HepG2 (cell line): ENCODE measurements around the gene SMIM29. TPM values are rescaled to one million over a fixed set of nuclear protein-coding genes. Genes with fewer than 3 reads are reported as not detected.

Experiments used
- ATAC-seq: fragments of 200-7000 bp; cut with Tn5 transposase; 3 replicates; pipeline ENCODE4 v1.9.1; 2020; ENCODE audit warnings: mild to moderate bottlenecking, moderate library complexity
- BruUV-seq: library from RNA; stranded (reverse); fragments of 400-500 nt; replicated peaks from 2 replicates; lab custom pipeline; 2021; lab: Mats Ljungman, UMichigan
- CTCF ChIA-PET: fragments of 300-600 bp; formaldehyde crosslinking; extraction: SDS; loops from one replicate; lab custom pipeline; 2021; ENCODE audit warnings: low total read pairs, inconsistent platforms, low intra/inter-chr PET ratio; lab: Yijun Ruan, JAX
- POLR2A ChIA-PET: fragments of 350-600 bp; sonication (Branson Sonifier 250); formaldehyde crosslinking; loops from one replicate; lab custom pipeline; 2020; ENCODE audit warnings: antibody characterized with exemption, inconsistent platforms; lab: Yijun Ruan, JAX
- DNase-seq: peaks from one replicate; pipeline ENCODE4 v3.0.0-alpha.2; 2015; ENCODE audit warnings: low spot score
- FAIRE-seq: peaks from 3 replicates; lab custom pipeline; 2011; peaks lifted over from hg19 to GRCh38; lab: Jason Lieb, UNC
- H2AFZ ChIP-seq: one replicate; pipeline ENCODE4 v1.6.1; 2011; ENCODE audit warnings: low read length, inconsistent platforms
- H3K27ac ChIP-seq: fragments of 300-600 bp; 3 replicates; pipeline ENCODE4 v1.8.0; 2011; ENCODE audit warnings: mixed run types, mild to moderate bottlenecking, mixed read lengths, low read length, inconsistent platforms; ENCODE audit not compliant: insufficient read depth; ENCODE audit errors: extremely low read length
- H3K27me3 ChIP-seq, 2 experiments: fragments of 200-600 bp in 1 of 2; 2 replicates in 1 of 2; 3 replicates in 1 of 2; pipeline versions ENCODE4 v1.6.0 to v1.8.0; 2011; ENCODE audit warnings: low read length in 2 of 2, mild to moderate bottlenecking in 2 of 2, moderate library complexity in 2 of 2, inconsistent platforms in 1 of 2; ENCODE audit not compliant: insufficient read depth in 2 of 2, control insufficient read depth in 1 of 2
- H3K36me3 ChIP-seq, 2 experiments: fragments of 200-600 bp in 1 of 2; replicated peaks in 1 of 2; 2 replicates in 1 of 2; 3 replicates in 1 of 2; pipeline versions ENCODE4 v1.5.1 to v1.8.0; 2011; ENCODE audit warnings: low read length in 2 of 2, inconsistent platforms in 1 of 2; ENCODE audit not compliant: insufficient read depth in 2 of 2, control insufficient read depth in 1 of 2
- H3K4me1 ChIP-seq: 2 replicates; pipeline ENCODE4 v1.5.1; 2012; ENCODE audit warnings: low read length, inconsistent platforms; ENCODE audit not compliant: insufficient read depth
- H3K4me2 ChIP-seq: 2 replicates; pipeline ENCODE4 v1.6.0; 2011; ENCODE audit warnings: low read depth, low read length, inconsistent platforms
- H3K4me3 ChIP-seq, 3 experiments: fragments of 200-600 bp in 1 of 3; sonication (generic), shearing (Covaris generic) in 1 of 3; replicated peaks in 1 of 3; 2 replicates each; pipeline ENCODE4 v1.5.1; 2011 to 2016; ENCODE audit warnings: low read length in 3 of 3, inconsistent platforms in 2 of 3, low read depth in 2 of 3, mild to moderate bottlenecking in 2 of 3, control low read depth in 1 of 3, mixed read lengths in 1 of 3; ENCODE audit not compliant: insufficient read depth in 1 of 3
- H3K79me2 ChIP-seq: one replicate; pipeline ENCODE4 v1.6.1; 2011; ENCODE audit warnings: low read length, inconsistent platforms; ENCODE audit not compliant: insufficient read depth
- H3K9ac ChIP-seq: 2 replicates; pipeline ENCODE4 v1.6.0; 2011; ENCODE audit warnings: mild to moderate bottlenecking, low read depth, low read length, inconsistent platforms; ENCODE audit not compliant: insufficient read depth
- H3K9me3 ChIP-seq: 2 replicates; pipeline ENCODE4 v1.5.1; 2012; ENCODE audit warnings: mild to moderate bottlenecking, low read length
- H4K20me1 ChIP-seq: 2 replicates; pipeline ENCODE4 v1.6.0; 2011; ENCODE audit warnings: inconsistent platforms, mild to moderate bottlenecking, low read length, moderate library complexity; ENCODE audit not compliant: insufficient read depth
- HNF4A ChIP-seq: sonication (generic); formaldehyde crosslinking; IDR thresholded peaks from 2 replicates; pipeline ENCODE4 v1.4.0; 2020; ENCODE audit warnings: missing genetic modification reagents
- JUND ChIP-seq: sonication (generic); formaldehyde crosslinking; IDR thresholded peaks from 2 replicates; pipeline ENCODE4 v1.8.0; 2022; ENCODE audit warnings: mild to moderate bottlenecking, missing genetic modification reagents
- KMT2A ChIP-seq: sonication (generic); formaldehyde crosslinking; IDR thresholded peaks from 2 replicates; pipeline ENCODE4 v1.4.0; 2020; ENCODE audit warnings: missing genetic modification reagents
- MAFF ChIP-seq: IDR thresholded peaks from 2 replicates; pipeline ENCODE4 v1.6.1; 2011; ENCODE audit warnings: low read depth, low read length, improper control_type of control experiment
- MIER2 ChIP-seq: IDR thresholded peaks from 2 replicates; pipeline ENCODE4 v1.6.1; 2016; ENCODE audit warnings: missing biosample characterization, missing genetic modification reagents
- SP5 ChIP-seq: IDR thresholded peaks from 2 replicates; pipeline ENCODE4 v1.6.1; 2016; ENCODE audit warnings: low read depth, borderline replicate concordance
- ZNF3 ChIP-seq: IDR thresholded peaks from 2 replicates; pipeline ENCODE4 v1.7.0; 2017; ENCODE audit warnings: inconsistent platforms
- ZNF790 ChIP-seq: sonication (generic); formaldehyde crosslinking; IDR thresholded peaks from 2 replicates; pipeline ENCODE4 v1.8.0; 2022; ENCODE audit warnings: missing genetic modification reagents, mild to moderate bottlenecking, borderline replicate concordance
- WGBS: methylation state at CpG from one replicate; pipeline ENCODE4 v1.1.6; 2017; ENCODE audit warnings: low lambda C conversion rate; 5-methylcytosine and 5-hydroxymethylcytosine counted together
- in situ Hi-C: cut with HindIII; loops from 2 replicates; pipeline ENCODE4 v1.10.0; 2017; ENCODE audit warnings: low pct_unique_long_range_greater_than_20kb; ENCODE audit not compliant: extremely low pct_ligation_motif_present
- intact Hi-C: fragments of 100-400 bp; cut with micrococcal nuclease; formaldehyde crosslinking; loops from one replicate; pipeline ENCODE4 v1.10.0; 2022; ENCODE audit not compliant: unreplicated experiment
- polyA plus RNA-seq, 8 experiments: library from polyadenylated mRNA; depleted of rRNA in 3 of 8; stranded (reverse) in 7 of 8; unstranded in 1 of 8; fragments of >200 nt; fragmentation: Illumina TruSeq in 4 of 8; extraction: Trizol in 4 of 8; gene quantifications; 2 replicates each; pipeline versions ENCODE4 v1.2.1 to v1.2.3, GENCODE V29; 2011 to 2016; ENCODE audit warnings: low read depth in 4 of 8, missing spikeins in 1 of 8, mixed read lengths in 1 of 8; ENCODE audit not compliant: insufficient read depth in 1 of 8
- total RNA-seq, 5 experiments: library from RNA; depleted of rRNA; stranded (reverse); fragments of >200 nt; fragmentation: Illumina TruSeq; extraction: Trizol; gene quantifications; 2 replicates each; pipeline ENCODE4 v1.2.3, GENCODE V29; 2016; ENCODE audit warnings: low read depth in 1 of 5
- TF ChIP-seq, protein P1 (sequence below): sonication (generic); formaldehyde crosslinking; conservative IDR thresholded peaks from 2 replicates; pipeline ENCODE4 v1.4.0; 2020; ENCODE audit warnings: mild to moderate bottlenecking, missing genetic modification reagents, moderate library complexity
- TF ChIP-seq, protein P2 (sequence below): sonication (generic); formaldehyde crosslinking; IDR thresholded peaks from 2 replicates; pipeline ENCODE4 v1.8.0; 2022; ENCODE audit warnings: mild to moderate bottlenecking, missing genetic modification reagents, moderate library complexity
- TF ChIP-seq, protein P3 (sequence below): IDR thresholded peaks from 2 replicates; pipeline ENCODE4 v1.6.1; 2012; ENCODE audit warnings: low read depth, low read length, improper control_type of control experiment
- TF ChIP-seq, protein P4 (sequence below): sonication (generic); formaldehyde crosslinking; IDR thresholded peaks from 2 replicates; pipeline ENCODE4 v1.4.0; 2020; ENCODE audit warnings: missing genetic modification reagents
- TF ChIP-seq, protein P5 (sequence below): sonication (generic); formaldehyde crosslinking; conservative IDR thresholded peaks from 2 replicates; pipeline ENCODE4 v1.8.0; 2022; ENCODE audit warnings: missing genetic modification reagents

Gene SMIM29
- total and polyA plus RNA-seq, 2 of the 13 experiments (the other 11 are each of a cell fraction or from before 2014, with no cell fraction given): 8.8 to 15.3 TPM

DNA sequence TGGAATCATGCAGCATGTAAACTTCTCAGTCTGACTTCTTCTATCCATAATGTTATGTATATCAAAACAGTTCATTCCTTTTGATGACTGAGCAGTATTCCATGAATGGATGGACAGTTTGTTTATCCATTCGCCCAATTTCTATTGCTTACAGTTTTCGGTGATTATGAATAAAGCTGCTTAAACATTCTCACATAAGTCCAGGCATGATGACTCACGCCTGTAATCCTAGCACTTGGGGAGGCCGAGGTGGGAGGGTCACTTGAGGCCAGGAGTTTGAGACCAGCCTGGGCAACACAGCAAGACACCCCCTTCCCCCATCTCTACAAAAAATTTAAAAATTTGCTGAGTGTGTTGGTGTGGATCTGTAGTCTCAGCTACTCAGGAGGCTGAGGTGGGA is 35.0 kb downstream of the SMIM29 start:
- DNase-seq (no peak), FAIRE-seq (no peak), ATAC-seq (no peak)
- intact Hi-C loops (no loop called here), in situ Hi-C loops (no loop called here)
- Histone ChIP-seq H3K4me1 (peaks cover 5% of the 10 kb centered on the region; the same call in 1 of the 2 replicates), H3K36me3 (no peaks in the 10 kb centered on the region), H4K20me1 (no peaks in the 10 kb centered on the region), H3K9me3 (no peaks in the 10 kb centered on the region), H3K9ac (no peak overlapping the region), H3K27ac (no peak overlapping the region), H3K79me2 (no peaks in the 10 kb centered on the region), H2AFZ (no peak overlapping the region), H3K4me3 (no peak overlapping the region), H3K27me3 (peaks cover 0 to 4% of the 10 kb centered on the region in 2 experiments; a peak in 1 of 5 replicates), H3K4me2 (no peak overlapping the region)
- CTCF ChIA-PET: no interaction called here
- no TSS peak for BruUV-seq
- WGBS: 16% methylated on average over 4 of the region's 4 CpGs
- POLR2A ChIA-PET: no interaction called here
- TF ChIP-seq, protein P1, sequence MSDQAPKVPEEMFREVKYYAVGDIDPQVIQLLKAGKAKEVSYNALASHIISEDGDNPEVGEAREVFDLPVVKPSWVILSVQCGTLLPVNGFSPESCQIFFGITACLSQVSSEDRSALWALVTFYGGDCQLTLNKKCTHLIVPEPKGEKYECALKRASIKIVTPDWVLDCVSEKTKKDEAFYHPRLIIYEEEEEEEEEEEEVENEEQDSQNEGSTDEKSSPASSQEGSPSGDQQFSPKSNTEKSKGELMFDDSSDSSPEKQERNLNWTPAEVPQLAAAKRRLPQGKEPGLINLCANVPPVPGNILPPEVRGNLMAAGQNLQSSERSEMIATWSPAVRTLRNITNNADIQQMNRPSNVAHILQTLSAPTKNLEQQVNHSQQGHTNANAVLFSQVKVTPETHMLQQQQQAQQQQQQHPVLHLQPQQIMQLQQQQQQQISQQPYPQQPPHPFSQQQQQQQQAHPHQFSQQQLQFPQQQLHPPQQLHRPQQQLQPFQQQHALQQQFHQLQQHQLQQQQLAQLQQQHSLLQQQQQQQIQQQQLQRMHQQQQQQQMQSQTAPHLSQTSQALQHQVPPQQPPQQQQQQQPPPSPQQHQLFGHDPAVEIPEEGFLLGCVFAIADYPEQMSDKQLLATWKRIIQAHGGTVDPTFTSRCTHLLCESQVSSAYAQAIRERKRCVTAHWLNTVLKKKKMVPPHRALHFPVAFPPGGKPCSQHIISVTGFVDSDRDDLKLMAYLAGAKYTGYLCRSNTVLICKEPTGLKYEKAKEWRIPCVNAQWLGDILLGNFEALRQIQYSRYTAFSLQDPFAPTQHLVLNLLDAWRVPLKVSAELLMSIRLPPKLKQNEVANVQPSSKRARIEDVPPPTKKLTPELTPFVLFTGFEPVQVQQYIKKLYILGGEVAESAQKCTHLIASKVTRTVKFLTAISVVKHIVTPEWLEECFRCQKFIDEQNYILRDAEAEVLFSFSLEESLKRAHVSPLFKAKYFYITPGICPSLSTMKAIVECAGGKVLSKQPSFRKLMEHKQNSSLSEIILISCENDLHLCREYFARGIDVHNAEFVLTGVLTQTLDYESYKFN: no peak
- TF ChIP-seq, protein P2, sequence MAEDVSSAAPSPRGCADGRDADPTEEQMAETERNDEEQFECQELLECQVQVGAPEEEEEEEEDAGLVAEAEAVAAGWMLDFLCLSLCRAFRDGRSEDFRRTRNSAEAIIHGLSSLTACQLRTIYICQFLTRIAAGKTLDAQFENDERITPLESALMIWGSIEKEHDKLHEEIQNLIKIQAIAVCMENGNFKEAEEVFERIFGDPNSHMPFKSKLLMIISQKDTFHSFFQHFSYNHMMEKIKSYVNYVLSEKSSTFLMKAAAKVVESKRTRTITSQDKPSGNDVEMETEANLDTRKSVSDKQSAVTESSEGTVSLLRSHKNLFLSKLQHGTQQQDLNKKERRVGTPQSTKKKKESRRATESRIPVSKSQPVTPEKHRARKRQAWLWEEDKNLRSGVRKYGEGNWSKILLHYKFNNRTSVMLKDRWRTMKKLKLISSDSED (CRISPR knock-in tag): no peak
- TF ChIP-seq SP5 (CRISPR knock-in tag) (no peak), HNF4A (no peak), MAFF (peak; percentile 58), ZNF790 (CRISPR knock-in tag) (no peak), KMT2A (no peak), JUND (CRISPR knock-in tag) (no peak), ZNF3 (CRISPR knock-in tag) (no peak), MIER2 (no peak)
- TF ChIP-seq, protein P3, sequence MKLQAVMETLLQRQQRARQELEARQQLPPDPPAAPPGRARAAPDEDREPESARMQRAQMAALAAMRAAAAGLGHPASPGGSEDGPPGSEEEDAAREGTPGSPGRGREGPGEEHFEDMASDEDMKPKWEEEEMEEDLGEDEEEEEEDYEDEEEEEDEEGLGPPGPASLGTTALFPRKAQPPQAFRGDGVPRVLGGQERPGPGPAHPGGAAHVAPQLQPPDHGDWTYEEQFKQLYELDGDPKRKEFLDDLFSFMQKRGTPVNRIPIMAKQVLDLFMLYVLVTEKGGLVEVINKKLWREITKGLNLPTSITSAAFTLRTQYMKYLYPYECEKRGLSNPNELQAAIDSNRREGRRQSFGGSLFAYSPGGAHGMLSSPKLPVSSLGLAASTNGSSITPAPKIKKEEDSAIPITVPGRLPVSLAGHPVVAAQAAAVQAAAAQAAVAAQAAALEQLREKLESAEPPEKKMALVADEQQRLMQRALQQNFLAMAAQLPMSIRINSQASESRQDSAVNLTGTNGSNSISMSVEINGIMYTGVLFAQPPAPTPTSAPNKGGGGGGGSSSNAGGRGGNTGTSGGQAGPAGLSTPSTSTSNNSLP: no peak
- TF ChIP-seq, protein P4, sequence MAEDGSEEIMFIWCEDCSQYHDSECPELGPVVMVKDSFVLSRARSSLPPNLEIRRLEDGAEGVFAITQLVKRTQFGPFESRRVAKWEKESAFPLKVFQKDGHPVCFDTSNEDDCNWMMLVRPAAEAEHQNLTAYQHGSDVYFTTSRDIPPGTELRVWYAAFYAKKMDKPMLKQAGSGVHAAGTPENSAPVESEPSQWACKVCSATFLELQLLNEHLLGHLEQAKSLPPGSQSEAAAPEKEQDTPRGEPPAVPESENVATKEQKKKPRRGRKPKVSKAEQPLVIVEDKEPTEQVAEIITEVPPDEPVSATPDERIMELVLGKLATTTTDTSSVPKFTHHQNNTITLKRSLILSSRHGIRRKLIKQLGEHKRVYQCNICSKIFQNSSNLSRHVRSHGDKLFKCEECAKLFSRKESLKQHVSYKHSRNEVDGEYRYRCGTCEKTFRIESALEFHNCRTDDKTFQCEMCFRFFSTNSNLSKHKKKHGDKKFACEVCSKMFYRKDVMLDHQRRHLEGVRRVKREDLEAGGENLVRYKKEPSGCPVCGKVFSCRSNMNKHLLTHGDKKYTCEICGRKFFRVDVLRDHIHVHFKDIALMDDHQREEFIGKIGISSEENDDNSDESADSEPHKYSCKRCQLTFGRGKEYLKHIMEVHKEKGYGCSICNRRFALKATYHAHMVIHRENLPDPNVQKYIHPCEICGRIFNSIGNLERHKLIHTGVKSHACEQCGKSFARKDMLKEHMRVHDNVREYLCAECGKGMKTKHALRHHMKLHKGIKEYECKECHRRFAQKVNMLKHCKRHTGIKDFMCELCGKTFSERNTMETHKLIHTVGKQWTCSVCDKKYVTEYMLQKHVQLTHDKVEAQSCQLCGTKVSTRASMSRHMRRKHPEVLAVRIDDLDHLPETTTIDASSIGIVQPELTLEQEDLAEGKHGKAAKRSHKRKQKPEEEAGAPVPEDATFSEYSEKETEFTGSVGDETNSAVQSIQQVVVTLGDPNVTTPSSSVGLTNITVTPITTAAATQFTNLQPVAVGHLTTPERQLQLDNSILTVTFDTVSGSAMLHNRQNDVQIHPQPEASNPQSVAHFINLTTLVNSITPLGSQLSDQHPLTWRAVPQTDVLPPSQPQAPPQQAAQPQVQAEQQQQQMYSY (CRISPR knock-in tag): no peak
- TF ChIP-seq, protein P5, sequence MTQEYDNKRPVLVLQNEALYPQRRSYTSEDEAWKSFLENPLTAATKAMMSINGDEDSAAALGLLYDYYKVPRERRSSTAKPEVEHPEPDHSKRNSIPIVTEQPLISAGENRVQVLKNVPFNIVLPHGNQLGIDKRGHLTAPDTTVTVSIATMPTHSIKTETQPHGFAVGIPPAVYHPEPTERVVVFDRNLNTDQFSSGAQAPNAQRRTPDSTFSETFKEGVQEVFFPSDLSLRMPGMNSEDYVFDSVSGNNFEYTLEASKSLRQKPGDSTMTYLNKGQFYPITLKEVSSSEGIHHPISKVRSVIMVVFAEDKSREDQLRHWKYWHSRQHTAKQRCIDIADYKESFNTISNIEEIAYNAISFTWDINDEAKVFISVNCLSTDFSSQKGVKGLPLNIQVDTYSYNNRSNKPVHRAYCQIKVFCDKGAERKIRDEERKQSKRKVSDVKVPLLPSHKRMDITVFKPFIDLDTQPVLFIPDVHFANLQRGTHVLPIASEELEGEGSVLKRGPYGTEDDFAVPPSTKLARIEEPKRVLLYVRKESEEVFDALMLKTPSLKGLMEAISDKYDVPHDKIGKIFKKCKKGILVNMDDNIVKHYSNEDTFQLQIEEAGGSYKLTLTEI (CRISPR knock-in tag): no peak
